Activated T-cell treated with anti-CD3 and anti-CD28 coated beads for 1 hour (primary cell): ENCODE measurements around the gene MBD1.
"Not testable (repeated sequence)": the region's sequence is repeated elsewhere in the genome, so short reads cannot be mapped to it uniquely, and the experiment has no call there.

Experiments
- DNase-seq: peaks from one replicate; pipeline ENCODE4 v3.0.0-alpha.2; 2020; ENCODE audit warnings: low read depth

Gene MBD1

GRCh38 chr18:50273203-50274043, 7.9 kb downstream of the MBD1 start:
- no peak for DNase-seq

- no peak for DNase-seq
These were observed 8.8 kb downstream of the MBD1 start for GRCh38 chr18:50272568-50272967.

- DNase-seq: peak; percentile 72
These were observed 13.1 kb downstream of the MBD1 start for GRCh38 chr18:50268022-50268747.

DNA sequence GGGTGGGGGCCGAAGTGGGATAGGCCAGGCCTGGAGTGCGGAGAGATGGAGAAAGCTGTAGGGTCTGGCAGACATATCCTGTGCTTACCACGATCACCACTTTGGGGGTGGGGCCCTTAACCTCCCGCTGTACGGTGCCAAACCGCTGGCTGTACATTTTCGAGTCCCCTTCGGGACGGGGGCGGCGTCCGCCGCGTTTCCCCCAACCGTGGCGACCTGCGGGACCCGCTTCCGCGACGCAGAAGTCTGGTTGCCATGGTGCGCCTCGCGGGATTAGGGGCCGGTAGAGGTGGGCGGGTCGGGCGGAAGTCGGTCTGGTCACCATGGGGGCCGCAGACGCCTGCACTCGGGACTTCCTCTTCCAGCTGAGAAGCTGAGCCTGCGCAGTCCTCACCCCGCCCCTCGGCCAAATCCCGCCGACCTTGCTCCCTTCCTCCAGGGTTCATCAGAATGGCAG, 15.0 kb downstream of the MBD1 start, which contains the start of gene CFAP53:
TSS of gene CFAP53 (minus strand) at position 248 of the 457 bp plus-strand sequence. CDS start at position 157, 91 bp downstream.
- DNase-seq: peak; percentile 72

GRCh38 chr18:50262977-50263376, 18.3 kb downstream of the MBD1 start:
- no peak for DNase-seq

DNA sequence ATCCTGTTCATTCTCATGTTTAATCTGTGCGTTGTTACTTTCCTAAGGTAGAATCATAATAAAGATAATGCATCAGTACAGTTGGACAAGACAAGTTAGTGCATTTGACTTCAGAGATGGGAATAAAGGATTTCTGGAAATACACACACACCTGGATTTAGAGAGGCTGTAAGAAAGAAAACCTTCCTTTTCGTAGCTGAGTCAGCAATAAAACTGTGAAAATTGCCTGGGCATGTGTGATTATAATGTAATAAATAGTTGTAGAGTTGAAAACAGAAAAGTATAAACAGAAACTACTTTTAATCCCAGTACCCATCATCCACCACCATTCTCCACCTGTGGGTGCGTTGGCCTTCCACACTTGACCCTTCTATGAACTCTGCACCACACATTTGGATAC, 30.4 kb downstream of the MBD1 start:
- no peak for DNase-seq

- DNase-seq: no peak
These were observed 31.7 kb downstream of the MBD1 start for GRCh38 chr18:50249576-50249975.

DNA sequence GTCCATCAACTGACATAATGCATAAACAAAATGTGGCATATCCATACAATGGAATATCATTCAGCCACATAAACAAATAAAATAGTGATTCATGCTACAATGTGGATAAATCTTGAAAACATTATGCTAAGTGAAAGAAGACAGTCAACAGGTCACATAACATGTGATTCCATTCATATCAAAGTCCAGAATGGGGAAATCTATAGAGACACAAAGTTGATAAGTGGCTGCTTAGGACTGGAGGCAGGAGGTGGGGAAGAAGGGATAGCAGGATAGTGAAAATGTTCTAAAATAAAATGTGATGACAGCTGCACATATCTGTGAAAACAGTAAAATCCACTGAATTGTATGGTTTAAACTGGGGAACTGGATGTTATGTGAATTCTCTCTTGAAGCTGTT, 33.8 kb downstream of the MBD1 start:
- no peak for DNase-seq

- DNase-seq: not testable (repeated sequence)
These were observed 39.6 kb downstream of the MBD1 start for GRCh38 chr18:50241768-50242167.

- DNase-seq: no peak
These were observed 41.2 kb downstream of the MBD1 start for GRCh38 chr18:50240080-50240563.

DNA sequence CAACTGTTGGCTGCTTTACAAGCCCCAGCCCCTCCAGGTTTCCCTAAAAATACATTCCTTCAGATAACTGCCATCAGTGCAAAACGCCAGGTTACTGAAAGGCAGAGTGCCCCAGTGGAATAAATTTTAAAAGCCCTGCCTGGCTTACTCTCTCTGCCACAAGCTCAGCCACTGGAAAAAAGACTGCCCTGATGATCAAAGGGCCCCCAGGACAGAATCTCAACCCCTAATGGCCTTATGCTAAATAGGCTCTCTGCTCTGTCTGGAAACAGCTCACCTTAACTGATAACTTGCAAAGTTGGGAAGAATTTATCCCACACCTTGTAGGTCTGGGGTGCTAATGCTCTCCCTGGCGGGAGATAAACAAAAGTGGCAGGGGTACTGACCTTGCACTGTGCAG, 48.9 kb downstream of the MBD1 start:
- no peak for DNase-seq

DNA sequence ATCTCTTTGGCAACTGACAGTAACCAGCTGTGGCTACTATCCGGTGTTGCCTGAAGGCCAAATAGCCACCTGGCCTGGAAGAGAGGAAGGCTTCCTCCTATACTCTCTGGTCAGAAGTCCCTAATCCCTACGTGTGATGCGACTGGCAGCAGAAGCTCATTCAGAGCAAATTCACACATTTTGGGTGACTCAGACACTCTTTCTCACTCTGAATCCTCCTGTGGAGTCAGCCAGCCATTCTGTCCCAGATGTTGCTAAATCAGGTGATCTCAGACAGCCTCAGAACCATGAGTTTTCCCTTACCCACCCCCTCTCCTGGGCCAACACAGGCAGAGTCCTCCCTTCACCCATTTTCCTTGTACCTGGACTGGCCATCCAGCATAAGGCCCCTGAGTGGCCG, 49.7 kb downstream of the MBD1 start:
- no peak for DNase-seq

- not testable (repeated sequence) for DNase-seq
These were observed 61.1 kb downstream of the MBD1 start for GRCh38 chr18:50220249-50220648.
